Upper lobe of left lung (tissue), 6 donors: ENCODE data around the gene VAMP4. TPM values are rescaled to one million over a fixed set of nuclear protein-coding genes. Genes with fewer than 3 reads are reported as not detected.
A peak's percentile ranks its signal among the peaks of the same experiment; 100 is the strongest.

Experiments
- ATAC-seq, 2 donors: fragments of 200-7000 bp; cut with Tn5 transposase; one replicate each; pipeline ENCODE4 v1.9.1; 2022; ENCODE audit warnings: mild to moderate bottlenecking in 2 of 2, moderate library complexity in 2 of 2; ENCODE audit not compliant: low FRiP score in 2 of 2
- DNase-seq, 2 donors: peaks; one replicate each; pipeline ENCODE4 v3.0.0-alpha.2; 2019 to 2020
- H3K27ac ChIP-seq, 4 donors: fragments of 200-600 bp; sonication (generic); one replicate each; pipeline ENCODE4 v1.5.1; 2016 to 2019
- H3K27me3 ChIP-seq, 4 donors: fragments of 200-600 bp; sonication (generic); one replicate each; pipeline ENCODE4 v1.5.1; 2017 to 2019
- H3K36me3 ChIP-seq, 4 donors: fragments of 200-600 bp; sonication (generic); one replicate each; pipeline ENCODE4 v1.5.1; 2016 to 2019
- H3K4me1 ChIP-seq, 4 donors: fragments of 200-600 bp; sonication (generic); one replicate each; pipeline ENCODE4 v1.5.1; 2018 to 2019
- H3K4me3 ChIP-seq, 4 donors: fragments of 200-600 bp; sonication (generic); one replicate each; pipeline ENCODE4 v1.5.1; 2017 to 2019; ENCODE audit warnings: mild to moderate bottlenecking in 2 of 4, moderate library complexity in 1 of 4
- H3K9me3 ChIP-seq, 4 donors: fragments of 200-600 bp; sonication (generic); one replicate each; pipeline ENCODE4 v1.5.1; 2018 to 2019
- EP300 ChIP-seq, 4 donors: sonication (generic); formaldehyde crosslinking; IDR thresholded peaks; one replicate each; pipeline ENCODE4 v1.5.1; 2017; ENCODE audit warnings: antibody characterized with exemption in 4 of 4, control low read depth in 2 of 4
- POLR2A ChIP-seq, 4 donors: fragments of 450-650 bp; IDR thresholded peaks; one replicate each; pipeline ENCODE4 v1.5.1; 2016 to 2017; ENCODE audit warnings: antibody characterized with exemption in 4 of 4, mild to moderate bottlenecking in 2 of 4
- POLR2AphosphoS5 ChIP-seq, 2 donors: sonication (generic); formaldehyde crosslinking; IDR thresholded peaks; one replicate each; pipeline ENCODE4 v1.5.1; 2017; ENCODE audit warnings: antibody characterized with exemption in 2 of 2
- WGBS, 2 donors: methylation state at CpG; one replicate each; pipeline ENCODE4 v1.1.5; 2017 to 2018; 5-methylcytosine and 5-hydroxymethylcytosine counted together
- total RNA-seq, 6 donors: library from RNA; depleted of rRNA in 4 of 6; stranded (reverse); fragments of >200 nt in 4 of 6; gene quantifications; one replicate each; pipeline versions ENCODE4 v1.1.0 to v1.2.1, GENCODE V29; 2016 to 2021
- TF ChIP-seq, protein P1 (sequence below), 6 experiments: fragments of 450-650 bp in 4 of 6; fragments of 200-600 bp in 2 of 6; sonication (generic) in 2 of 6; IDR thresholded peaks; one replicate each; pipeline ENCODE4 v1.5.1; 2016 to 2019; ENCODE audit warnings: antibody characterized with exemption in 6 of 6
- donor health status: DM: no; HTN: no; CAD: no; lungs with moderate emphysema.
- donor health status: DM: no; HTN: yes; CAD: no; lungs with severe emphysema.

Gene VAMP4
- total RNA-seq, 6 donors from 2014 or later, result 11.5 to 17.9 (median 13.4) TPM

DNA sequence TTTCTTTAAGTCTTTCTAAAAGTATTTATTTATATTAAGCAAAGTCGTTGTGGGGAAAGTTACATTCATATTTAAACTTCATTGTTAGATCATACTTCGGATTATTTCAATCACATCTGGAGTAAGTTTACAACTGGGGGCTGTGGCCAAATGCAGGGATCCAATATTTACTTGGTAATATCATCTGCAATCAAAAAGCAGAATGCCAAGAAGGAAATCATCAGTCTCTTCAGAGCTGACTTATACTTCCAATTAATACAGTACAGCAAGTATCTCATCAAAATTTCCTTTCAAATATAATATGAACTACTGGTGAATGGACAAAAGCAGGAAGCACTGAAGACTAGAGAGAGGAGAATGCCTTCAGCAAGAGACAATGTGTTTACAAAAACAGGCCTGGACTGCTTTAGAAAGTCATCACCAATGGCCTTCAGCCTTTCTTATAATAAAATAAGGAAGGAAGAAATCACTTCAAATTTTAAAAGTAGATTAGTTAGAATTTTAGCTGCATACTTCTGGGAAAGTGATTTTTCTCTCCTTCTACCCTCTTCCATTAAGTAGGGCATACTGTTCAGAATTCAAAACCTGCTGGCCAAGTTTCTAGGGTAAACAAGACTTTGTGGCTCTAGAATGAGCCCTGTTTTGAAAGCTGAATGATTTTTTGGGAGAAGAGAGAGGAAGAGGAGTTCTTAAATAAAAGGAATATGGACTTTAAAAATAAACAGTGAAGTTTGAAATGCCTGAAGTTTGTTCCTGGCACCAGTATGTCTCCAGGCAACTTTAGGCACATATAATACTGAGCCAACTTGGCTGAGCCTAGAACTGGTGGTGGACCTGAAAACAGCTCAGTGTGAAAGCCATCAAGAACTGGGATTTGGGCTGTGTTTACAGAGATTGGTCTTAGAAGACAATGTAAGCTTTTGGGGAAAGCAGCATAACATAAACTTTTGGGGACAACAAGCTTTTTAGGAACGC, 67.1 kb downstream of the VAMP4 start:
- H3K4me1 ChIP-seq, result peaks cover 0 to 8% (median 7%) of the 10 kb centered on the region in 4 donors
- H3K27ac ChIP-seq, result peak overlapping the region in 2 of 4 donors; percentile 7 to 36
- H3K36me3 ChIP-seq, result no peaks in the 10 kb centered on the region
- ATAC-seq (no peak), DNase-seq (no peak)
- H3K27me3 ChIP-seq, result no peaks in the 10 kb centered on the region
- 44 to 70% methylated on average over 3 of the region's 3 CpGs for WGBS, 2 donors
- H3K4me3 ChIP-seq, result no peak overlapping the region
- no peaks in the 10 kb centered on the region for H3K9me3 ChIP-seq
- no peak for TF ChIP-seq POLR2A (IDR thresholded peaks at IDR 0.05)
- TF ChIP-seq POLR2AphosphoS5 (IDR thresholded peaks at IDR 0.05), result no peak
- TF ChIP-seq, protein P1, sequence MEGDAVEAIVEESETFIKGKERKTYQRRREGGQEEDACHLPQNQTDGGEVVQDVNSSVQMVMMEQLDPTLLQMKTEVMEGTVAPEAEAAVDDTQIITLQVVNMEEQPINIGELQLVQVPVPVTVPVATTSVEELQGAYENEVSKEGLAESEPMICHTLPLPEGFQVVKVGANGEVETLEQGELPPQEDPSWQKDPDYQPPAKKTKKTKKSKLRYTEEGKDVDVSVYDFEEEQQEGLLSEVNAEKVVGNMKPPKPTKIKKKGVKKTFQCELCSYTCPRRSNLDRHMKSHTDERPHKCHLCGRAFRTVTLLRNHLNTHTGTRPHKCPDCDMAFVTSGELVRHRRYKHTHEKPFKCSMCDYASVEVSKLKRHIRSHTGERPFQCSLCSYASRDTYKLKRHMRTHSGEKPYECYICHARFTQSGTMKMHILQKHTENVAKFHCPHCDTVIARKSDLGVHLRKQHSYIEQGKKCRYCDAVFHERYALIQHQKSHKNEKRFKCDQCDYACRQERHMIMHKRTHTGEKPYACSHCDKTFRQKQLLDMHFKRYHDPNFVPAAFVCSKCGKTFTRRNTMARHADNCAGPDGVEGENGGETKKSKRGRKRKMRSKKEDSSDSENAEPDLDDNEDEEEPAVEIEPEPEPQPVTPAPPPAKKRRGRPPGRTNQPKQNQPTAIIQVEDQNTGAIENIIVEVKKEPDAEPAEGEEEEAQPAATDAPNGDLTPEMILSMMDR (IDR thresholded peaks at IDR 0.05), result no peak
- no peak for TF ChIP-seq EP300 (IDR thresholded peaks at IDR 0.05)

GRCh38 chr1:171670739-171671138, 71.1 kb downstream of the VAMP4 start:
- no peak for ATAC-seq
- WGBS, 2 donors, result 96 to 97% methylated on average over 15 to 27 of the region's 28 CpGs
- no peak for TF ChIP-seq POLR2A (IDR thresholded peaks at IDR 0.05)
- TF ChIP-seq, protein P1 (IDR thresholded peaks at IDR 0.05), result no peak
- no peak for TF ChIP-seq EP300 (IDR thresholded peaks at IDR 0.05)
- no peak for TF ChIP-seq POLR2AphosphoS5 (IDR thresholded peaks at IDR 0.05)

GRCh38 chr1:171668372-171668771, 73.5 kb downstream of the VAMP4 start:
- Histone ChIP-seq H3K27ac (no peak overlapping the region), H3K4me1 (peaks cover 0 to 10% (median 0%) of the 10 kb centered on the region in 4 donors), H3K9me3 (no peaks in the 10 kb centered on the region), H3K4me3 (no peak overlapping the region), H3K27me3 (no peaks in the 10 kb centered on the region), H3K36me3 (no peaks in the 10 kb centered on the region)
- 93 to 96% methylated on average over 5 of the region's 5 CpGs for WGBS, 2 donors
- DNase-seq, result no peak
- TF ChIP-seq, protein P1 (IDR thresholded peaks at IDR 0.05), result no peak
- TF ChIP-seq EP300 (IDR thresholded peaks at IDR 0.05), result no peak
- no peak for TF ChIP-seq POLR2A (IDR thresholded peaks at IDR 0.05)
- no peak for TF ChIP-seq POLR2AphosphoS5 (IDR thresholded peaks at IDR 0.05)
- no peak for ATAC-seq

More at GRCh38 chr1:171670739-171671138, 71.1 kb downstream of the VAMP4 start:
- Histone ChIP-seq H3K27ac (no peak overlapping the region), H3K27me3 (no peaks in the 10 kb centered on the region), H3K9me3 (no peaks in the 10 kb centered on the region), H3K4me1 (peaks cover 0 to 8% (median 7%) of the 10 kb centered on the region in 4 donors), H3K36me3 (no peaks in the 10 kb centered on the region), H3K4me3 (no peak overlapping the region)
- DNase-seq, result peak in 1 of 2 donors; percentile 70

GRCh38 chr1:171666114-171666769, 75.6 kb downstream of the VAMP4 start:
- H3K27me3 ChIP-seq, result no peaks in the 10 kb centered on the region
- ATAC-seq, result no peak
- 87 to 90% methylated on average over 4 of the region's 4 CpGs for WGBS, 2 donors
- H3K27ac ChIP-seq, result no peak overlapping the region
- no peaks in the 10 kb centered on the region for H3K9me3 ChIP-seq
- no peak for DNase-seq
- H3K4me1 ChIP-seq, result peaks cover 0 to 10% (median 0%) of the 10 kb centered on the region in 4 donors
- TF ChIP-seq POLR2A (IDR thresholded peaks at IDR 0.05), result no peak
- no peak for TF ChIP-seq POLR2AphosphoS5 (IDR thresholded peaks at IDR 0.05)
- TF ChIP-seq, protein P1 (IDR thresholded peaks at IDR 0.05), result no peak
- no peak for TF ChIP-seq EP300 (IDR thresholded peaks at IDR 0.05)
- H3K36me3 ChIP-seq, result no peaks in the 10 kb centered on the region
- no peak overlapping the region for H3K4me3 ChIP-seq
